ENCODE data around the gene WDR81. TPM values are rescaled to one million over a fixed set of nuclear protein-coding genes. Genes with fewer than 3 reads are reported as not detected.
"Not testable (repeated sequence)": the region's sequence is repeated elsewhere in the genome, so short reads cannot be mapped to it uniquely, and the experiment has no call there.

The WDR81 gene
- total RNA-seq, 1 donor from 2014 or later, result 16.2 TPM

DNA sequence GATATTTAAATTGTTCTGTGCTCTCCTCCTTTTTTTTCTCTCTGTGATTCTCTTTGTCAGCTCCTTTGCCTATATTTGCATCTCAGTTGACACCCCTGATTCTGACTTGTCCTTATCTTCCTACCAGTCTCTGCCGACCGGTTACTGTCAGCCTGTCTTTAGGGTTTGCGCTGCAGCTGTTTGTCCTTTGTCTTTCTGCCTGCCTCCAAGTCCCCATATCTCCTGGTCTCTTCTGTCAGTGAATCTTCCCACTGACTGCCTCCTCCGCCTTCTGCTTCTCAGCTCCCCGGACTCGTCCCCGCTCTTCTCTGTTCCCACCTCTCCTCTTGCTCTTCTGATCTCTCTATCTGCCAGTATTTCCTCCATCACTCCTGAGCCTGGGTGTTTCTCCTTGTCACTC is 19.5 kb upstream of the WDR81 start:
- H3K4me3 Mint-ChIP-seq (ENCODE audit: unreplicated experiment), result no peak overlapping the region
- H3K9me3 Mint-ChIP-seq (ENCODE audit: low read depth), result no peaks in the 10 kb centered on the region
- no peaks in the 10 kb centered on the region for H3K27me3 Mint-ChIP-seq (ENCODE audit: low read depth)
- H3K36me3 Mint-ChIP-seq (ENCODE audit: low read depth), result peaks cover 3% of the 10 kb centered on the region
- H3K4me1 Mint-ChIP-seq (ENCODE audit: low read depth), result peaks cover 4% of the 10 kb centered on the region
- TF ChIP-seq, protein P1, sequence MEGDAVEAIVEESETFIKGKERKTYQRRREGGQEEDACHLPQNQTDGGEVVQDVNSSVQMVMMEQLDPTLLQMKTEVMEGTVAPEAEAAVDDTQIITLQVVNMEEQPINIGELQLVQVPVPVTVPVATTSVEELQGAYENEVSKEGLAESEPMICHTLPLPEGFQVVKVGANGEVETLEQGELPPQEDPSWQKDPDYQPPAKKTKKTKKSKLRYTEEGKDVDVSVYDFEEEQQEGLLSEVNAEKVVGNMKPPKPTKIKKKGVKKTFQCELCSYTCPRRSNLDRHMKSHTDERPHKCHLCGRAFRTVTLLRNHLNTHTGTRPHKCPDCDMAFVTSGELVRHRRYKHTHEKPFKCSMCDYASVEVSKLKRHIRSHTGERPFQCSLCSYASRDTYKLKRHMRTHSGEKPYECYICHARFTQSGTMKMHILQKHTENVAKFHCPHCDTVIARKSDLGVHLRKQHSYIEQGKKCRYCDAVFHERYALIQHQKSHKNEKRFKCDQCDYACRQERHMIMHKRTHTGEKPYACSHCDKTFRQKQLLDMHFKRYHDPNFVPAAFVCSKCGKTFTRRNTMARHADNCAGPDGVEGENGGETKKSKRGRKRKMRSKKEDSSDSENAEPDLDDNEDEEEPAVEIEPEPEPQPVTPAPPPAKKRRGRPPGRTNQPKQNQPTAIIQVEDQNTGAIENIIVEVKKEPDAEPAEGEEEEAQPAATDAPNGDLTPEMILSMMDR (IDR thresholded peaks at IDR 0.05), result no peak
- peak overlapping the region; percentile 23 for H3K27ac Mint-ChIP-seq (ENCODE audit: unreplicated experiment)
- no peak for DNase-seq (ENCODE audit: low spot score)

DNA sequence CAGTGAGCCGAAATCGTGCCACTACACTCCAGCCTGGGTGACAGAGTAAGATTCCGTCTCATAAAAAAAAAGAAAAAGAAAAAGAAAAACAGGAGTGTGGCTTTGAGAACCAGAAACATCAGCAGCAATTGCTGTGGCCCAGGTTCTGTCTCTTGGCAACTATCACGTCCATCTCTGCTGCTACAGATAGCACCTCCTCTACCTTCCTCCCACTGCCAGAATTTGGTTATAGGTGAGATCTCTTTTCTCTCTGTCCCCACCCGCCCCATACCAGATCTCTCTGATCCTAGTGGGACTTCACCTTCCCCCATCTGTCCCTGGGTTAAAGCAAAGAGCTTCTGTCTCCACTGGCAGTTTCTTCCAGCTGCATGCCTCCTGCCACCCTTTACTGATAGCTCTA is 17.4 kb upstream of the WDR81 start:
- no peaks in the 10 kb centered on the region for H3K27me3 Mint-ChIP-seq (ENCODE audit: low read depth)
- no peak overlapping the region for H3K4me3 Mint-ChIP-seq (ENCODE audit: unreplicated experiment)
- TF ChIP-seq, protein P1 (IDR thresholded peaks at IDR 0.05), result no peak
- peaks cover 22% of the 10 kb centered on the region for H3K4me1 Mint-ChIP-seq (ENCODE audit: low read depth)
- peak overlapping the region; percentile 38 for H3K27ac Mint-ChIP-seq (ENCODE audit: unreplicated experiment)
- DNase-seq (ENCODE audit: low spot score), result no peak
- peaks cover 10% of the 10 kb centered on the region for H3K36me3 Mint-ChIP-seq (ENCODE audit: low read depth)
- no peaks in the 10 kb centered on the region for H3K9me3 Mint-ChIP-seq (ENCODE audit: low read depth)

DNA sequence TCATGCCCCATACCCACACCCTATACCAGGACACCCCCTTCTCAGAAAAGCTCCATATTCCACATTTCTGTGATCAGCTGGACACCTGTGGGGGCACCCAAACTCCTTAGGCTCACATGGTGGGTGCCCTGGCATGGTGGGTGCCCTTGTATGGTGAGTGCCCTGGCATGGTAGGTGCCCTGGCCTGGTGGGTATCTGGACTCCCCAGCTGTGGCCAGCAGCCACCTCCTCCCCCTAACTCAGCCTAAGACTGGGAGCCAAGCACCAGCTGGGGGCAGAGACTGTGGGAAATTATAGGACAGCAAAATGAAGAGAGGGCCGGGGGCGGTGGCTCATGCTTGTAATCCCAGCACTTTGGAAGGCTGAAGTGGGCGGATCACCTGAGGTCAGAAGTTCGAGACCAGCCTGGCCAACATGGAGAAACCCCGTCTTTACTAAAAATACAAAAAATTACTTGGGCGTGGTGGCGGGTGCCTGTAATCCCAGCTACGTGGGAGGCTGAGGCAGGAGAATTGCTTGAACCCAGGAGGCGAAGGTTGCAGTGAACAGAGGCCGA is 15.6 kb upstream of the WDR81 start:
- H3K9me3 Mint-ChIP-seq (ENCODE audit: low read depth); DNase-seq (ENCODE audit: low spot score); H3K27me3 Mint-ChIP-seq (ENCODE audit: low read depth): not testable (repeated sequence)
- peak overlapping the region; percentile 57 for H3K4me3 Mint-ChIP-seq (ENCODE audit: unreplicated experiment)
- peaks cover 25% of the 10 kb centered on the region for H3K36me3 Mint-ChIP-seq (ENCODE audit: low read depth)
- H3K27ac Mint-ChIP-seq (ENCODE audit: unreplicated experiment), result peak overlapping the region; percentile 61
- H3K4me1 Mint-ChIP-seq (ENCODE audit: low read depth), result peaks cover 40% of the 10 kb centered on the region

DNA sequence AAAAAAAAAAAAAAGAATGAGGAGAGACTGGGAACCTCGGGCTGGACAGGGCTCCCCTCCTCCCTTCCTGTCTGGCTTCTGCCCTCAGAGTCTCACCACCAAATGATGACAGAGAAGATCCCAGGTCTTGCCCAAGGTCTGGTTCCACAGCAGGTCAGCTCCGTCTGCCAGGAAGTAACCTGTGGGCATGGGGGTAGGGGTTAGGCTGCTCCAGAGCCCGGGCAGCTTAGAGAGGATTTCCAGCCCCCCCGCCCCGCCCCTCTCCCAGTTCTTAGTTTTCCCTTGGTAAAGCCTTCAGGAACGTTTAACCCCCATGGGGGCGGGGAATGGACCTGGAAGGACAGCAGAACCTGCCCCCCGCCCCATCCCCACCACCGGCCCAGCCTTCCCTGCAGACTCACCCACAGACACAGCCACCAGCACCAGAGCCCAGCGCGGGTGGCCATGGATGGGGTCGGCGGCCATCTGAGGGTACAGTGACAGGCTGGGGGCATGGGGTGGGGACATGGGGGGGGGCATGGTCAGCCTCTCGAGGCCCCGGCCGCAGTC is 15.0 kb upstream of the WDR81 start:
- Mint-ChIP-seq H3K36me3 (ENCODE audit: low read depth) (peaks cover 28% of the 10 kb centered on the region), H3K4me3 (ENCODE audit: unreplicated experiment) (peak overlapping the region; percentile 57), H3K27ac (ENCODE audit: unreplicated experiment) (no peak overlapping the region), H3K27me3 (ENCODE audit: low read depth) (no peaks in the 10 kb centered on the region), H3K4me1 (ENCODE audit: low read depth) (peaks cover 43% of the 10 kb centered on the region), H3K9me3 (ENCODE audit: low read depth) (no peaks in the 10 kb centered on the region)
- TF ChIP-seq, protein P1 (IDR thresholded peaks at IDR 0.05), result no peak
- DNase-seq (ENCODE audit: low spot score), result no peak

DNA sequence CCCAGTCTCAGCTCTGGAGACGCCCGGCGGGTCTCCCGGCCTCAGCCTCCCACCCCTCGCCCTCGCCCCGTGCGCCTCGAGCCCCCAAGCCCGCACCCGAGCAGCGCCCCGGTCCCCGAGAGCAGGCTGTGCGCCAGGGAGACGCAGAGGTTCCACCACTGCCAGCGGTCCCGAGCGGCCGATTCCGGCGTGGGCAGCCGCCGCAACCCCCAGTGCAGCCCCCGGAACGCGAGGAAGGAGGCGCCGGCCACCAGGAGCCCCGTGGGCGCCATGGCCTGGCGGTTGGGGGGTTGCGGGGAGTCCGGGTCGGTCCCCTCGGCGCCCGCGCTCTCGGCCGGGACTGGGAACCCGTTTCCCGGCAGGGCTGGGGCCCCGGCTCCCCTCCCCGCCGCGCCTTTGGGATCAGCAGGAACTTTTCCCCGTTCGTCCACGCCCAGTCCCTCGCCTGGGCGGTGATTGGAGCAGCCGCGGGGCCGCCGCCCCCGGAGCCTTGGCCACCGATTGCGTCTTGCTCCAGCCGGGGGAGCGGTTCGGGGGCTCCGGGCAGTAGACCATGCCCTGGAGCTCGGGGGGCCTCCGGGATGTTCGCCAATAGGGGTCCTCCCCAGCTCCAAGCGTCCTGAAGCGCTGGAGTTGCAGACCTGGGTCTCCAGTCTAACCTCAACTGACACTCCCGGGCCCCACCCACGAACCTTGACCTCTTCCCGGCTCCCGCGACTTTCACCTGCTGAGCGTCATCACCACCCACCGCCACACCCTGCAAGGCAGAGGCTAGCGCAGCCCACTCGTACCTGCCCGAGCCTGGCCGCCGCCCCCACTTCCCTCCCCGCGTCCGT is 14.3 kb upstream of the WDR81 start, which contains the start of gene TLCD2:
TSS of gene TLCD2 (minus strand) at position 407 of the 836 bp plus-strand sequence. CDS start at position 272, 135 bp downstream.
- Mint-ChIP-seq H3K36me3 (ENCODE audit: low read depth) (peaks cover 30% of the 10 kb centered on the region), H3K4me3 (ENCODE audit: unreplicated experiment) (peak within 1 kb of the TSS; percentile 97), H3K4me1 (ENCODE audit: low read depth) (peaks cover 43% of the 10 kb centered on the region), H3K9me3 (ENCODE audit: low read depth) (no peaks in the 10 kb centered on the region), H3K27ac (ENCODE audit: unreplicated experiment) (peak within 1 kb of the TSS; percentile 93), H3K27me3 (ENCODE audit: low read depth) (no peaks in the 10 kb centered on the region)
- TF ChIP-seq, protein P1 (IDR thresholded peaks at IDR 0.05), result no peak
- no peak for DNase-seq (ENCODE audit: low spot score)

Measured in chondrocyte (in vitro differentiated cells).